Ascending aorta (tissue), 2 donors: Measurements from ENCODE around the gene ARHGEF12. TPM values are rescaled to one million over a fixed set of nuclear protein-coding genes. Genes with fewer than 3 reads are reported as not detected.

Experiments
- DNase-seq, 2 donors: peaks; one replicate each; pipeline ENCODE4 v3.0.0-alpha.2; 2019; ENCODE audit warnings: low spot score in 2 of 2
- H3K27ac ChIP-seq, 2 donors: fragments of 200-600 bp; sonication (generic); one replicate each; pipeline ENCODE4 v1.5.1; 2016 to 2017; ENCODE audit warnings: mild to moderate bottlenecking in 1 of 2
- H3K27me3 ChIP-seq: fragments of 200-600 bp; sonication (generic); one replicate; pipeline ENCODE4 v1.5.1; 2017
- H3K36me3 ChIP-seq, 2 donors: fragments of 200-600 bp; sonication (generic); one replicate each; pipeline ENCODE4 v1.5.1; 2016
- H3K4me1 ChIP-seq, 2 donors: fragments of 200-600 bp; sonication (generic); one replicate each; pipeline ENCODE4 v1.5.1; 2016 to 2017; ENCODE audit warnings: mild to moderate bottlenecking in 1 of 2
- H3K4me3 ChIP-seq, 2 donors: fragments of 200-600 bp; sonication (generic); one replicate each; pipeline ENCODE4 v1.5.1; 2016 to 2017; ENCODE audit warnings: mild to moderate bottlenecking in 1 of 2
- H3K9me3 ChIP-seq, 2 donors: fragments of 200-600 bp; sonication (generic); one replicate each; pipeline ENCODE4 v1.5.1; 2016
- intact Hi-C: fragments of 100-400 bp; cut with DNase I; formaldehyde crosslinking; loops from one replicate; pipeline ENCODE4 v1.15.1; 2023
- total RNA-seq: library from RNA; depleted of rRNA; stranded (reverse); fragments of >200 nt; gene quantifications from one replicate; pipeline ENCODE4 v1.1.0, GENCODE V29; 2016
- TF ChIP-seq, protein P1 (sequence below), 3 experiments: fragments of 200-600 bp in 2 of 3; fragments of 450-650 bp in 1 of 3; sonication (generic) in 2 of 3; IDR thresholded peaks; one replicate each; pipeline ENCODE4 v1.5.1; 2016 to 2019; ENCODE audit warnings: antibody characterized with exemption in 3 of 3, mild to moderate bottlenecking in 1 of 3, moderate library complexity in 1 of 3

ARHGEF12 gene
- total RNA-seq, 1 donor from 2014 or later, result 65.9 TPM

DNA sequence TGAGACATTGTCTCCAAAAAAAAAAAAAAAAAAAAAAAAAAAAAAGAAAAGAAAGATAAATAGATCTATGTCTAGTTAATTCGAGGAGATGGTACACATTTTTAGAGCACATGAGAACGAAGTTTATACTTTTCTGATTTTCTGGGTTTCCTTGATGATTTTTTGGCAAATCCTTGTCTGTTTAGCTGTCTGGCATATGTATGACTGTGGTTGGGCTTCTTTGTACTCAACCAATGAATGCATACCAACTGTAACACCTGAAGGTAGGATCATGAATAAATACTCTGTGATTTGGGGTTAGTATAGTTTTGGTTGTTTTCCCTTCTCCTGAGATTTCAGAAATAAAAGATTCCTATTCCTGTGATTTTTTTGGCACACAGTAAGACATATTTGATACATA lies 63.1 kb downstream of the ARHGEF12 start:
- Histone ChIP-seq H3K9me3 (no peaks in the 10 kb centered on the region), H3K4me1 (peaks cover 0 to 19% of the 10 kb centered on the region in 2 donors), H3K27ac (no peak overlapping the region), H3K27me3 (no peaks in the 10 kb centered on the region), H3K36me3 (no peaks in the 10 kb centered on the region), H3K4me3 (no peak overlapping the region)
- intact Hi-C loops, result no loop called here
- no peak for DNase-seq
- TF ChIP-seq, protein P1, sequence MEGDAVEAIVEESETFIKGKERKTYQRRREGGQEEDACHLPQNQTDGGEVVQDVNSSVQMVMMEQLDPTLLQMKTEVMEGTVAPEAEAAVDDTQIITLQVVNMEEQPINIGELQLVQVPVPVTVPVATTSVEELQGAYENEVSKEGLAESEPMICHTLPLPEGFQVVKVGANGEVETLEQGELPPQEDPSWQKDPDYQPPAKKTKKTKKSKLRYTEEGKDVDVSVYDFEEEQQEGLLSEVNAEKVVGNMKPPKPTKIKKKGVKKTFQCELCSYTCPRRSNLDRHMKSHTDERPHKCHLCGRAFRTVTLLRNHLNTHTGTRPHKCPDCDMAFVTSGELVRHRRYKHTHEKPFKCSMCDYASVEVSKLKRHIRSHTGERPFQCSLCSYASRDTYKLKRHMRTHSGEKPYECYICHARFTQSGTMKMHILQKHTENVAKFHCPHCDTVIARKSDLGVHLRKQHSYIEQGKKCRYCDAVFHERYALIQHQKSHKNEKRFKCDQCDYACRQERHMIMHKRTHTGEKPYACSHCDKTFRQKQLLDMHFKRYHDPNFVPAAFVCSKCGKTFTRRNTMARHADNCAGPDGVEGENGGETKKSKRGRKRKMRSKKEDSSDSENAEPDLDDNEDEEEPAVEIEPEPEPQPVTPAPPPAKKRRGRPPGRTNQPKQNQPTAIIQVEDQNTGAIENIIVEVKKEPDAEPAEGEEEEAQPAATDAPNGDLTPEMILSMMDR (IDR thresholded peaks at IDR 0.05), result no peak

DNA sequence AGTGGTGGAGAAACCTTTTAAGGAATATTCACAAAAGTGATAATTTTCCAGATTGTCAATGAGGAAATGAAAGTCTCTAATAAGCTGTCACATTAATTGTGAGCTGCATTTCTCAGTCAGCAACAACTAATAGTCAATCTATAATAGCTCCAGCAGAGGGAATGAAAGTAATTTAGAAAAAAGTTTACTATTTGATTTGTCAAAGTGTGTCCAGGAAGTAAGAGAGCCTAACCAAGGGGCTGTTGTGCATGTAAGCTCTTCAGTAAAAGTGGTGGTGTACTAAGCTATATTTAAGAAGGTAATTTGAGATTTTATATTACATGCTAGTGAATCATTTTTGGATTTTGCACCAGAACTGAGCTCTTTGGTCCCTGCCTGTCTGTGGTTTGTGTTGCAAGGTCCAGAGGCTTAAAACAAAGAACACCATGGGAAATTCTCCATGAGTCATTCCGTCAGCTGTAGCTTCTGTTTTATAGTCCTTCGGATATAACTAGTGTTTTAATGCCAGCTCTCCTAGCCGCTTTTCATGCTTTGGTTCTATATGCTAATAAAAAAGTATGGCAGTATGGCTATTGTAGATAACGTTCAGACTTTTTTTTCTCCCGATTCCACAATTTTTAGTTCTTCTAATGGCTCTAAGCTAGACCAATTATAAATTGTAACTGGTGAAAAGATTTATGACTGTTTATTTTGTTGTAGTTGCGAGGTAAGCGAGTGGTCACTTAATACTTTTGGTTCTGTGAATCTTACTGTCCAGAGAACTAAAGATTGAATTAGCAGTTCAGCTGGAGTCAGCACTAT lies 64.6 kb downstream of the ARHGEF12 start:
- Histone ChIP-seq H3K4me3 (peak overlapping the region; percentile 5 to 25), H3K9me3 (no peaks in the 10 kb centered on the region), H3K4me1 (peaks cover 0 to 19% of the 10 kb centered on the region in 2 donors), H3K27me3 (no peaks in the 10 kb centered on the region), H3K36me3 (no peaks in the 10 kb centered on the region), H3K27ac (peak overlapping the region in 1 of 2 donors; percentile 11)
- no peak for DNase-seq
- TF ChIP-seq, protein P1 (IDR thresholded peaks at IDR 0.05), result no peak
- intact Hi-C loops, result loop anchor here (5.0 kb wide), 1 partner anchor 53 kb away; no protein-coding TSS in a partner anchor

DNA sequence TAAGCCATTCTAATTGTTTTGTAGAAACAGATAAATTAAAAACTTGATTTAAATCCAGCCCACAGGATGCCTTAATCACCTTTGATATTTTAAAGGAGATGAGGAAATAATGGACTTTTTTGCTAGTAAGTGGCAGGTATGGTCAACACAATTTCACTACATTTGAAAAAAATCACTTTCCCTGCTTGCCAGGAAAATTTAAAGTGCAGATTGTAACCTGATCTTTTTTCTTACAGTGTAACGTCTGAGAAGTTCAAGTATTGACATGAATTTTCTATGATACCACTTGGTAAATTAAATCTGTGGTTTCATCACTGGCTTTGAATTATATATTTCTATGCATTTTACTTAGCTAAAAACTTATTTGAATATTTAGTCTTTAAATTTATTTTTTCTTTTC lies 65.3 kb downstream of the ARHGEF12 start:
- H3K27me3 ChIP-seq, result no peaks in the 10 kb centered on the region
- TF ChIP-seq, protein P1 (IDR thresholded peaks at IDR 0.05), result no peak
- no peak for DNase-seq
- no peaks in the 10 kb centered on the region for H3K36me3 ChIP-seq
- H3K4me3 ChIP-seq, result no peak overlapping the region
- intact Hi-C loops, result loop anchor here (5.0 kb wide), 1 partner anchor 54 kb away; no protein-coding TSS in a partner anchor
- H3K4me1 ChIP-seq, result peaks cover 0 to 19% of the 10 kb centered on the region in 2 donors
- no peaks in the 10 kb centered on the region for H3K9me3 ChIP-seq
- H3K27ac ChIP-seq, result no peak overlapping the region

- Histone ChIP-seq H3K9me3 (no peaks in the 10 kb centered on the region), H3K36me3 (no peaks in the 10 kb centered on the region), H3K4me3 (no peak overlapping the region), H3K4me1 (peaks cover 0 to 19% of the 10 kb centered on the region in 2 donors), H3K27me3 (no peaks in the 10 kb centered on the region), H3K27ac (no peak overlapping the region)
- no peak for DNase-seq
- TF ChIP-seq, protein P1 (IDR thresholded peaks at IDR 0.05), result no peak
- intact Hi-C loops, result loop anchor here (5.0 kb wide), 1 partner anchor 57 kb away; no protein-coding TSS in a partner anchor
Measured at GRCh38 chr11:120403966-120404365, 67.8 kb downstream of the ARHGEF12 start.

DNA sequence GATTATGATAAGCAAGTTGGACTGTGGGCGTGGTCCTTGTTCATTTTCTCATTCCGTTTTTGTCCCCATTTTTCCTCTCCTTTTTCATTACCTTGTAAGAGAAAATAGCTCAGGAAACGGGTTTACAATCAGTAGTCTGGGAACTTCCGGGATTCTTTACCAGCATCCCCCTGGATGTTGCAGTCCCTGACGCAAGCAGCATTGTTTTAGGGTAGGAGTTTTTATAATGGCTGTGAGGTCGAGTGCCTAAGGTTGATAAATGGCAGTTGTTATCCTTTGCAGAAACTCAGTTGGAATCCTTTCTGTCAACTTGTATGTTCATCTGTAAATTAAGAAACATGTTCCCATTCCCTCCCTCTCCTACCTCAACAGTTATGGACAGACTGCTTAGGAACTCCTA lies 68.3 kb downstream of the ARHGEF12 start:
- Histone ChIP-seq H3K4me1 (peaks cover 0 to 17% of the 10 kb centered on the region in 2 donors), H3K27me3 (no peaks in the 10 kb centered on the region), H3K9me3 (no peaks in the 10 kb centered on the region), H3K4me3 (no peak overlapping the region), H3K27ac (no peak overlapping the region), H3K36me3 (no peaks in the 10 kb centered on the region)
- TF ChIP-seq, protein P1 (IDR thresholded peaks at IDR 0.05), result no peak
- no peak for DNase-seq
- intact Hi-C loops, result loop anchor here (5.0 kb wide), 1 partner anchor 57 kb away; no protein-coding TSS in a partner anchor
